ENCODE measurements around the gene FLRT3. TPM values are rescaled to one million over a fixed set of nuclear protein-coding genes. Genes with fewer than 3 reads are reported as not detected.

FLRT3 gene
- total and polyA plus RNA-seq, 2 experiments from 2014 or later = 0.17 to 0.45 TPM

- no peaks in the 10 kb centered on the region for H3K36me3 Mint-ChIP-seq (ENCODE audit: low read depth)
- Histone ChIP-seq H3K9me2 (ENCODE audit: insufficient read depth) (no peaks in the 10 kb centered on the region), H3K27ac (ENCODE audit: low read depth) (no peak overlapping the region), H4K20me1 (replicated peaks; ENCODE audit: insufficient read depth) (no peaks in the 10 kb centered on the region), H3K27me3 (ENCODE audit: insufficient read depth) (no peaks in the 10 kb centered on the region), H3K36me3 (ENCODE audit: insufficient read depth) (no peaks in the 10 kb centered on the region), H2AFZ (no peak overlapping the region), H3K4me1 (ENCODE audit: insufficient read depth) (no peaks in the 10 kb centered on the region), H3K4me3 (no peak overlapping the region), H3F3A (replicated peaks; ENCODE audit: low read depth) (no peaks in the 10 kb centered on the region), H3K4me2 (no peak overlapping the region), H3K79me2 (replicated peaks; ENCODE audit: insufficient read depth) (no peaks in the 10 kb centered on the region)
- H3K27me3 Mint-ChIP-seq (ENCODE audit: insufficient read depth, low read depth, poor library complexity) = no peaks in the 10 kb centered on the region
- no peaks in the 10 kb centered on the region for H3K4me1 Mint-ChIP-seq
- DNase-seq (ENCODE audit: low spot score) (no peak), ATAC-seq (no peak)
- no peak overlapping the region for H3K27ac Mint-ChIP-seq
- H3K4me3 Mint-ChIP-seq = no peak overlapping the region
- no peaks in the 10 kb centered on the region for H3K9me3 Mint-ChIP-seq
- TF ChIP-seq REST (IDR thresholded peaks at IDR 0.05; ENCODE audit: unreplicated experiment) (no peak), ZNF331 (CRISPR knock-in tag; IDR thresholded peaks at IDR 0.05; ENCODE audit: low read depth) (no peak), STAT1 (IDR thresholded peaks at IDR 0.05; ENCODE audit: unreplicated experiment) (no peak), POLR2AphosphoS5 (IDR thresholded peaks at IDR 0.05; ENCODE audit: low read depth) (no peak), JUNB (IDR thresholded peaks at IDR 0.05; ENCODE audit: unreplicated experiment) (no peak), EZH2phosphoT487 (IDR thresholded peaks at IDR 0.05; ENCODE audit: unreplicated experiment) (no peak), NANOG (IDR thresholded peaks at IDR 0.05; ENCODE audit: borderline replicate concordance) (no peak)
- TF ChIP-seq, protein P1, sequence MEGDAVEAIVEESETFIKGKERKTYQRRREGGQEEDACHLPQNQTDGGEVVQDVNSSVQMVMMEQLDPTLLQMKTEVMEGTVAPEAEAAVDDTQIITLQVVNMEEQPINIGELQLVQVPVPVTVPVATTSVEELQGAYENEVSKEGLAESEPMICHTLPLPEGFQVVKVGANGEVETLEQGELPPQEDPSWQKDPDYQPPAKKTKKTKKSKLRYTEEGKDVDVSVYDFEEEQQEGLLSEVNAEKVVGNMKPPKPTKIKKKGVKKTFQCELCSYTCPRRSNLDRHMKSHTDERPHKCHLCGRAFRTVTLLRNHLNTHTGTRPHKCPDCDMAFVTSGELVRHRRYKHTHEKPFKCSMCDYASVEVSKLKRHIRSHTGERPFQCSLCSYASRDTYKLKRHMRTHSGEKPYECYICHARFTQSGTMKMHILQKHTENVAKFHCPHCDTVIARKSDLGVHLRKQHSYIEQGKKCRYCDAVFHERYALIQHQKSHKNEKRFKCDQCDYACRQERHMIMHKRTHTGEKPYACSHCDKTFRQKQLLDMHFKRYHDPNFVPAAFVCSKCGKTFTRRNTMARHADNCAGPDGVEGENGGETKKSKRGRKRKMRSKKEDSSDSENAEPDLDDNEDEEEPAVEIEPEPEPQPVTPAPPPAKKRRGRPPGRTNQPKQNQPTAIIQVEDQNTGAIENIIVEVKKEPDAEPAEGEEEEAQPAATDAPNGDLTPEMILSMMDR (conservative IDR thresholded peaks at IDR 0.05; ENCODE audit: low read depth in 2 of 2) = no peak
- TF ChIP-seq, protein P2, sequence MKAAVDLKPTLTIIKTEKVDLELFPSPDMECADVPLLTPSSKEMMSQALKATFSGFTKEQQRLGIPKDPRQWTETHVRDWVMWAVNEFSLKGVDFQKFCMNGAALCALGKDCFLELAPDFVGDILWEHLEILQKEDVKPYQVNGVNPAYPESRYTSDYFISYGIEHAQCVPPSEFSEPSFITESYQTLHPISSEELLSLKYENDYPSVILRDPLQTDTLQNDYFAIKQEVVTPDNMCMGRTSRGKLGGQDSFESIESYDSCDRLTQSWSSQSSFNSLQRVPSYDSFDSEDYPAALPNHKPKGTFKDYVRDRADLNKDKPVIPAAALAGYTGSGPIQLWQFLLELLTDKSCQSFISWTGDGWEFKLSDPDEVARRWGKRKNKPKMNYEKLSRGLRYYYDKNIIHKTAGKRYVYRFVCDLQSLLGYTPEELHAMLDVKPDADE (IDR thresholded peaks at IDR 0.05) = no peak
- TF ChIP-seq, protein P3, sequence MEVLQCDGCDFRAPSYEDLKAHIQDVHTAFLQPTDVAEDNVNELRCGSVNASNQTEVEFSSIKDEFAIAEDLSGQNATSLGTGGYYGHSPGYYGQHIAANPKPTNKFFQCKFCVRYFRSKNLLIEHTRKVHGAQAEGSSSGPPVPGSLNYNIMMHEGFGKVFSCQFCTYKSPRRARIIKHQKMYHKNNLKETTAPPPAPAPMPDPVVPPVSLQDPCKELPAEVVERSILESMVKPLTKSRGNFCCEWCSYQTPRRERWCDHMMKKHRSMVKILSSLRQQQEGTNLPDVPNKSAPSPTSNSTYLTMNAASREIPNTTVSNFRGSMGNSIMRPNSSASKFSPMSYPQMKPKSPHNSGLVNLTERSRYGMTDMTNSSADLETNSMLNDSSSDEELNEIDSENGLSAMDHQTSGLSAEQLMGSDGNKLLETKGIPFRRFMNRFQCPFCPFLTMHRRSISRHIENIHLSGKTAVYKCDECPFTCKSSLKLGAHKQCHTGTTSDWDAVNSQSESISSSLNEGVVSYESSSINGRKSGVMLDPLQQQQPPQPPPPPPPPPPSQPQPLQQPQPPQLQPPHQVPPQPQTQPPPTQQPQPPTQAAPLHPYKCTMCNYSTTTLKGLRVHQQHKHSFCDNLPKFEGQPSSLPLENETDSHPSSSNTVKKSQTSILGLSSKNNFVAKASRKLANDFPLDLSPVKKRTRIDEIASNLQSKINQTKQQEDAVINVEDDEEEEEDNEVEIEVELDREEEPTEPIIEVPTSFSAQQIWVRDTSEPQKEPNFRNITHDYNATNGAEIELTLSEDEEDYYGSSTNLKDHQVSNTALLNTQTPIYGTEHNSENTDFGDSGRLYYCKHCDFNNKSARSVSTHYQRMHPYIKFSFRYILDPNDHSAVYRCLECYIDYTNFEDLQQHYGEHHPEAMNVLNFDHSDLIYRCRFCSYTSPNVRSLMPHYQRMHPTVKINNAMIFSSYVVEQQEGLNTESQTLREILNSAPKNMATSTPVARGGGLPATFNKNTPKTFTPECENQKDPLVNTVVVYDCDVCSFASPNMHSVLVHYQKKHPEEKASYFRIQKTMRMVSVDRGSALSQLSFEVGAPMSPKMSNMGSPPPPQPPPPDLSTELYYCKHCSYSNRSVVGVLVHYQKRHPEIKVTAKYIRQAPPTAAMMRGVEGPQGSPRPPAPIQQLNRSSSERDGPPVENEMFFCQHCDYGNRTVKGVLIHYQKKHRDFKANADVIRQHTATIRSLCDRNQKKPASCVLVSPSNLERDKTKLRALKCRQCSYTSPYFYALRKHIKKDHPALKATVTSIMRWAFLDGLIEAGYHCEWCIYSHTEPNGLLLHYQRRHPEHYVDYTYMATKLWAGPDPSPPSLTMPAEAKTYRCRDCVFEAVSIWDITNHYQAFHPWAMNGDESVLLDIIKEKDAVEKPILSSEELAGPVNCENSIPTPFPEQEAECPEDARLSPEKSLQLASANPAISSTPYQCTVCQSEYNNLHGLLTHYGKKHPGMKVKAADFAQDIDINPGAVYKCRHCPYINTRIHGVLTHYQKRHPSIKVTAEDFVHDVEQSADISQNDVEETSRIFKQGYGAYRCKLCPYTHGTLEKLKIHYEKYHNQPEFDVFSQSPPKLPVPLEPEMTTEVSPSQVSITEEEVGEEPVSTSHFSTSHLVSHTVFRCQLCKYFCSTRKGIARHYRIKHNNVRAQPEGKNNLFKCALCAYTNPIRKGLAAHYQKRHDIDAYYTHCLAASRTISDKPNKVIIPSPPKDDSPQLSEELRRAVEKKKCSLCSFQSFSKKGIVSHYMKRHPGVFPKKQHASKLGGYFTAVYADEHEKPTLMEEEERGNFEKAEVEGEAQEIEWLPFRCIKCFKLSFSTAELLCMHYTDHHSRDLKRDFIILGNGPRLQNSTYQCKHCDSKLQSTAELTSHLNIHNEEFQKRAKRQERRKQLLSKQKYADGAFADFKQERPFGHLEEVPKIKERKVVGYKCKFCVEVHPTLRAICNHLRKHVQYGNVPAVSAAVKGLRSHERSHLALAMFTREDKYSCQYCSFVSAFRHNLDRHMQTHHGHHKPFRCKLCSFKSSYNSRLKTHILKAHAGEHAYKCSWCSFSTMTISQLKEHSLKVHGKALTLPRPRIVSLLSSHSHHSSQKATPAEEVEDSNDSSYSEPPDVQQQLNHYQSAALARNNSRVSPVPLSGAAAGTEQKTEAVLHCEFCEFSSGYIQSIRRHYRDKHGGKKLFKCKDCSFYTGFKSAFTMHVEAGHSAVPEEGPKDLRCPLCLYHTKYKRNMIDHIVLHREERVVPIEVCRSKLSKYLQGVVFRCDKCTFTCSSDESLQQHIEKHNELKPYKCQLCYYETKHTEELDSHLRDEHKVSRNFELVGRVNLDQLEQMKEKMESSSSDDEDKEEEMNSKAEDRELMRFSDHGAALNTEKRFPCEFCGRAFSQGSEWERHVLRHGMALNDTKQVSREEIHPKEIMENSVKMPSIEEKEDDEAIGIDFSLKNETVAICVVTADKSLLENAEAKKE (CRISPR knock-in tag; IDR thresholded peaks at IDR 0.05) = no peak
Observed at GRCh38 chr20:14288341-14289330, 48.8 kb downstream of the FLRT3 start.
